Muscle layer of duodenum (tissue), 2 donors: ENCODE data around the gene ACKR2.

Experiments
- H3K27ac ChIP-seq: one replicate; pipeline ENCODE4 v1.7.0; 2013; ENCODE audit warnings: mild to moderate bottlenecking, low read length
- H3K27me3 ChIP-seq: one replicate; pipeline ENCODE4 v1.7.0; 2013; ENCODE audit warnings: low read depth, mild to moderate bottlenecking, control low read depth, low read length
- H3K36me3 ChIP-seq, 2 donors: one replicate each; pipeline ENCODE4 v1.7.0; 2013; ENCODE audit warnings: low read length in 2 of 2, control low read depth in 1 of 2, mild to moderate bottlenecking in 1 of 2; ENCODE audit not compliant: insufficient read depth in 2 of 2, control insufficient read depth in 1 of 2
- H3K4me1 ChIP-seq, 2 donors: one replicate each; pipeline ENCODE4 v1.7.0; 2013; ENCODE audit warnings: low read length in 2 of 2, mild to moderate bottlenecking in 2 of 2, control low read depth in 1 of 2, moderate library complexity in 1 of 2; ENCODE audit not compliant: insufficient read depth in 2 of 2, control insufficient read depth in 1 of 2
- H3K4me3 ChIP-seq, 2 donors: one replicate each; pipeline ENCODE4 v1.7.0; 2013; ENCODE audit warnings: low read length in 2 of 2, low read depth in 1 of 2, mild to moderate bottlenecking in 1 of 2
- H3K9me3 ChIP-seq, 2 donors: one replicate each; pipeline ENCODE4 v1.7.0; 2013; ENCODE audit warnings: low read length in 2 of 2, control low read depth in 1 of 2, mild to moderate bottlenecking in 1 of 2; ENCODE audit not compliant: control insufficient read depth in 1 of 2
- donor health status: healthy.

The ACKR2 gene

DNA sequence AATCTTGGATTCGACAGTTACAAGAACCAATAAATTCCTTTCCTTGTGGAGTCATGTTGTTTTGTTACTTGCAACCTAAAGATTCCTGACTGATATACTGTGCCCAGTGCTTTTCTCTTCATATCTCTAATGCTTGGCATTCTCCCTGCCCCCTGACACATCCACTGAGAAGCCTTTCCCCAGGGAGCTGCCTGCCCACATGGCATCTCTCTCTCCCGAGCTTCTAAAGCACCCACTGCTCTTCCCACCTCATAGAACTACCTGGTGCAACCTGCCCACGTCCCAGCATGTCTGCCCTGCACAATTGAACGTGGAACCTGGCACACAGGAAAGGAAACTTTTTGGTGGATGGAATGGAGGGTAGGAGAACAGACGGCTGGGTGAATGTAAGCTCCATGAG lies 59.6 kb downstream of the ACKR2 start:
- Histone ChIP-seq H3K9me3 (no peaks in the 10 kb centered on the region), H3K4me3 (no peak overlapping the region), H3K36me3 (no peaks in the 10 kb centered on the region), H3K27me3 (no peaks in the 10 kb centered on the region), H3K4me1 (no peaks in the 10 kb centered on the region), H3K27ac (no peak overlapping the region)

- Histone ChIP-seq H3K9me3 (no peaks in the 10 kb centered on the region), H3K4me3 (no peak overlapping the region), H3K27me3 (no peaks in the 10 kb centered on the region), H3K4me1 (no peaks in the 10 kb centered on the region), H3K36me3 (no peaks in the 10 kb centered on the region), H3K27ac (no peak overlapping the region)
Measured at GRCh38 chr3:42871592-42872196, 62.4 kb downstream of the ACKR2 start.

- Histone ChIP-seq H3K27ac (no peak overlapping the region), H3K4me3 (no peak overlapping the region), H3K9me3 (no peaks in the 10 kb centered on the region), H3K4me1 (no peaks in the 10 kb centered on the region), H3K27me3 (no peaks in the 10 kb centered on the region), H3K36me3 (no peaks in the 10 kb centered on the region)
Measured at GRCh38 chr3:42872718-42873117, 63.5 kb downstream of the ACKR2 start.

DNA sequence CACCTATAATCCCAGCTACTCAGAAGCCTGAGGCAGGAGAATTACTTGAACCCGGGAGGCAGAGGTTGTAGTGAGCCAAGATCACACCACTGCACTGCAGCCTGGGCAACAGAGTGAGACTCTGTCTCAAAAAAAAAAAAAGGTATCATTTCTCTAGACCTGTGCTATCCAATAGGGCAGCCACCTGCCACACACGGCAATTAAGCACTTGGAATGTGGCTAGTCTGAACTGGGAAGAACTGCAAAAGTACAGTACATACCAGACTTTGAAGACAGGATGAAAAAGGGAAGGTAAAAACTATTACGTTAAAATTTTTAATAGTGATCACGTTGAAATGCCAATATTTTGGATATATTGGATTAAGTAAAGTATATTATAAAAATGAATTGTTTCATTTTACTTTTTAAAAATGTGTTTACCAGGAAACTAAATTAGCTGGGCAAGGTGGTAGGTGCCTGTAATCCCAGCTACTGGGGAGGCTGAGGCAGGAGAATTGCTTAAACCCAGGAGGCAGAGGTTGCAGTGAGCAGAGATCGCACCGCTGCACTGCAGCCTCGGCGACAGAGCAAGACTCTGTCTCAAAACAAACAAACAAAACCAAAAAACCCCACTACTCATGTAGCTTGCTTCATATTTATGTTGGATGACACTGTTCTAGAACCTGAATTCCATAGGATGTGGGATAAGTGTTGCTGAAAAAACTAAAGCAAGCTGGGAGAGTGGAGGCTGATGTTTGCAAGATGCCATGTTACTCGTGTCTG lies 64.2 kb downstream of the ACKR2 start:
- Histone ChIP-seq H3K4me1 (no peaks in the 10 kb centered on the region), H3K4me3 (no peak overlapping the region), H3K27ac (no peak overlapping the region)

GRCh38 chr3:42874749-42875148 lies 65.5 kb downstream of the ACKR2 start:
- H3K27me3 ChIP-seq = no peaks in the 10 kb centered on the region
- no peaks in the 10 kb centered on the region for H3K36me3 ChIP-seq
- H3K4me1 ChIP-seq = no peaks in the 10 kb centered on the region
- H3K4me3 ChIP-seq = no peak overlapping the region
- H3K9me3 ChIP-seq = no peaks in the 10 kb centered on the region
- no peak overlapping the region for H3K27ac ChIP-seq

More for the DNA sequence above, 64.2 kb downstream of the ACKR2 start:
- H3K36me3 ChIP-seq = no peaks in the 10 kb centered on the region
- H3K27me3 ChIP-seq = no peaks in the 10 kb centered on the region
- H3K9me3 ChIP-seq = no peaks in the 10 kb centered on the region

- Histone ChIP-seq H3K36me3 (no peaks in the 10 kb centered on the region), H3K4me1 (no peaks in the 10 kb centered on the region), H3K27ac (no peak within 1 kb of the TSS), H3K27me3 (no peaks in the 10 kb centered on the region), H3K4me3 (no peak within 1 kb of the TSS), H3K9me3 (no peaks in the 10 kb centered on the region)
Measured at GRCh38 chr3:42875325-42876151, 66.3 kb downstream of the ACKR2 start, which contains the start of gene CYP8B1. CYP8B1 (minus strand) TSS chr3:42875879; CDS start chr3:42875816, 63 bp downstream.

DNA sequence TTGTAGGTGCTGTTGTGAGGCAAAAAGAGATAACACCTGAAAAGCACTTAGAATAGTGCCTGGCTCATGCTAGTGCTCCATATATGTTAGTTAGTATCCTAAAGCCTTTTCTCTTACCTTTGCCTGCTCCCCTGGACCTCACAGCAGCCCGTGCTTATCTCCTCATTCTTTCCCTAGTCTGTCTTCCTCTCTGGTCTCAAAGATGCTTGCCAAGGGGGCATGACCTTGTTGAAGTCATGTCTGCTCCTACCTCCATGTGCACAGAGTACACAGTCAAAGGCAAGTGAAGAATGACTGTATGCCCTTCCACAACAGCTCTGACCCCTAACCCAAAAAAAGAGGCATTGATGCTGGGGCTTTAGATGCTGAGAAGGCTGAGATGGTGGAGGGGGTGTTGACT lies 67.2 kb downstream of the ACKR2 start:
- Histone ChIP-seq H3K27me3 (no peaks in the 10 kb centered on the region), H3K9me3 (no peaks in the 10 kb centered on the region), H3K36me3 (no peaks in the 10 kb centered on the region), H3K27ac (no peak overlapping the region), H3K4me3 (no peak overlapping the region), H3K4me1 (no peaks in the 10 kb centered on the region)

DNA sequence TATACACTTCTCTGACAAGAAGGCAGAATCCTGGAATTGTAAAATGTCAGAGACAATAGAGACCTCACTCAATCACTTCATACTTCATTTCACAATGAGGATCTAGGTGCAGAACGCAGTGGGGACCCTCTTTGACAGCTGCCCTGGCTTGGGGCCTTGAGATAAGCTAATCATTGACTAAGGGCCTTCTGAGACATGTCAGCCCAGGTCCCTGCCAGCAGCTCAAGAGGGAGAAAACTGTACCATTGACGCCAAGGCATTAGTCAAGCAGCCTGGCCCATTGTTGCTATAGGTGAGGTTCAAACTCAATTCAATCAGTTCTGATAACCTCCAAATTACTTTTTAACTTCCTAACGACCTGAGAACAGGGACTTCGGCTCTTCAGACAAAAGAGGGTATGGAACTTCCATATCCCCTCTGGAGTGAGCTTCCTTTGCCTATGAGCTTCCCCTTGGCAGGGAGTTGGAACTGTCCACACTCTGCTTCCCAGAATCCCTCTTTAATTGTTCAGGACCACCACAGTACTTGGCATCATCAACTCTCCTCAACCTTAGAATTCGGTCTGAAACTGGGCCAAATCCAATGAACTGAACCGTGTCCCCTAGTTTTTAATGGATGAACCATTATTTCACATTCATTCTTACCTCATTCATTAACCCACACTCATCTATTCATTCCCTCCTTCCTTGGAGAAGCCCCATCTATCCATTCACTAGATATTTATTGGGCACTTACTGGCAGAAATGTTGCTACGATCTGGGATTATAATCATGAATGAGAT lies 67.9 kb downstream of the ACKR2 start:
- H3K27me3 ChIP-seq = no peaks in the 10 kb centered on the region
- no peaks in the 10 kb centered on the region for H3K9me3 ChIP-seq
- no peak overlapping the region for H3K27ac ChIP-seq
- H3K36me3 ChIP-seq = no peaks in the 10 kb centered on the region
- H3K4me1 ChIP-seq = no peaks in the 10 kb centered on the region
- no peak overlapping the region for H3K4me3 ChIP-seq

GRCh38 chr3:42877881-42878280 lies 68.6 kb downstream of the ACKR2 start:
- Histone ChIP-seq H3K27ac (no peak overlapping the region), H3K9me3 (no peaks in the 10 kb centered on the region), H3K4me1 (no peaks in the 10 kb centered on the region), H3K4me3 (no peak overlapping the region), H3K36me3 (no peaks in the 10 kb centered on the region), H3K27me3 (no peaks in the 10 kb centered on the region)

- H3K9me3 ChIP-seq = no peaks in the 10 kb centered on the region
- H3K27ac ChIP-seq = no peak overlapping the region
- H3K27me3 ChIP-seq = no peaks in the 10 kb centered on the region
- peak overlapping the region; percentile 62 to 68 for H3K4me3 ChIP-seq
- H3K4me1 ChIP-seq = no peaks in the 10 kb centered on the region
- no peaks in the 10 kb centered on the region for H3K36me3 ChIP-seq
Measured at GRCh38 chr3:42880183-42880582, 70.9 kb downstream of the ACKR2 start.
